Upper lobe of right lung (tissue), 1 donor: ENCODE results near the gene RTL5. TPM values are rescaled to one million over a fixed set of nuclear protein-coding genes. Genes with fewer than 3 reads are reported as not detected.

Experiments
- ATAC-seq: fragments of 200-7000 bp; cut with Tn5 transposase; one replicate; pipeline ENCODE4 v1.9.1; 2020; ENCODE audit warnings: mild to moderate bottlenecking, moderate library complexity
- DNase-seq: peaks from one replicate; pipeline ENCODE4 v3.0.0-alpha.2; 2020
- H3K27ac ChIP-seq: fragments of 200-600 bp; one replicate; pipeline ENCODE4 v1.8.0; 2022
- H3K27me3 ChIP-seq: fragments of 200-600 bp; one replicate; pipeline ENCODE4 v1.8.0; 2022; ENCODE audit warnings: mild to moderate bottlenecking
- H3K36me3 ChIP-seq: fragments of 200-600 bp; one replicate; pipeline ENCODE4 v1.8.0; 2022
- H3K4me1 ChIP-seq: fragments of 200-600 bp; one replicate; pipeline ENCODE4 v1.8.0; 2022
- H3K4me3 ChIP-seq: fragments of 200-600 bp; one replicate; pipeline ENCODE4 v1.8.0; 2022; ENCODE audit warnings: mild to moderate bottlenecking
- H3K9me3 ChIP-seq: fragments of 200-600 bp; one replicate; pipeline ENCODE4 v1.8.0; 2022
- intact Hi-C: fragments of 100-400 bp; cut with DNase I; formaldehyde crosslinking; loops from one replicate; pipeline ENCODE4 v1.11.0; 2022
- total RNA-seq: library from RNA; stranded (reverse); fragmentation: NEBNext Ultra II Directional; extraction: Animal tissue kit (Norgen Biotek cat#: 25700); gene quantifications from one replicate; pipeline ENCODE4 v1.2.1, GENCODE V29; 2021
- TF ChIP-seq, protein P1 (sequence below): fragments of 200-600 bp; IDR thresholded peaks from one replicate; pipeline ENCODE4 v1.8.0; 2022; ENCODE audit warnings: antibody characterized with exemption
- donor health status: DM: no; HTN: yes; CAD: no; lungs with severe emphysema.

The RTL5 gene
- total RNA-seq, 1 donor from 2014 or later = 9.2 TPM

DNA sequence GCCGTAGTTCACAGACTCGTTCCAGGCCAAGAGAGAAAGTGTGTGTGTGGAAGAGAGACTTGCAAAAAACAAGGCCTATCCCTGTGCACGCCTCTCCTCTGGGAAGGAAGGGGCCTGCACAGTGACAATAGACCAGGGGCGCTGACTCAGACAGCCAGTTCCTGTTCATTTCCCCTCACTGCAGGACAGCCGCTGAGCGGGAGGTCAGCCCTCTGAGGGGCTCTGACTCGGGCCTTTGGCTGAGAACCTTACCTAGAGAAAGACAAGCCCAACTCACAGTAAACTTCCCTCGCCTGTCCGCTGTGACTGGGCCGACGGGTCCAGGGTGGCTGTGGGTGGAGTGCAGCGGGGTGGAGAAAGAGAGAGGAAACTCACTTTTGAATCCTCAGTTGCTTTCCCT, 52.1 kb downstream of the RTL5 start:
- DNase-seq (no peak), ATAC-seq (peak; percentile 63)
- Histone ChIP-seq H3K27ac (peak overlapping the region; percentile 51), H3K4me1 (no peaks in the 10 kb centered on the region), H3K9me3 (no peaks in the 10 kb centered on the region), H3K4me3 (peak overlapping the region; percentile 14), H3K36me3 (no peaks in the 10 kb centered on the region), H3K27me3 (no peaks in the 10 kb centered on the region)
- intact Hi-C loops = no loop called here
- TF ChIP-seq, protein P1, sequence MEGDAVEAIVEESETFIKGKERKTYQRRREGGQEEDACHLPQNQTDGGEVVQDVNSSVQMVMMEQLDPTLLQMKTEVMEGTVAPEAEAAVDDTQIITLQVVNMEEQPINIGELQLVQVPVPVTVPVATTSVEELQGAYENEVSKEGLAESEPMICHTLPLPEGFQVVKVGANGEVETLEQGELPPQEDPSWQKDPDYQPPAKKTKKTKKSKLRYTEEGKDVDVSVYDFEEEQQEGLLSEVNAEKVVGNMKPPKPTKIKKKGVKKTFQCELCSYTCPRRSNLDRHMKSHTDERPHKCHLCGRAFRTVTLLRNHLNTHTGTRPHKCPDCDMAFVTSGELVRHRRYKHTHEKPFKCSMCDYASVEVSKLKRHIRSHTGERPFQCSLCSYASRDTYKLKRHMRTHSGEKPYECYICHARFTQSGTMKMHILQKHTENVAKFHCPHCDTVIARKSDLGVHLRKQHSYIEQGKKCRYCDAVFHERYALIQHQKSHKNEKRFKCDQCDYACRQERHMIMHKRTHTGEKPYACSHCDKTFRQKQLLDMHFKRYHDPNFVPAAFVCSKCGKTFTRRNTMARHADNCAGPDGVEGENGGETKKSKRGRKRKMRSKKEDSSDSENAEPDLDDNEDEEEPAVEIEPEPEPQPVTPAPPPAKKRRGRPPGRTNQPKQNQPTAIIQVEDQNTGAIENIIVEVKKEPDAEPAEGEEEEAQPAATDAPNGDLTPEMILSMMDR = no peak

DNA sequence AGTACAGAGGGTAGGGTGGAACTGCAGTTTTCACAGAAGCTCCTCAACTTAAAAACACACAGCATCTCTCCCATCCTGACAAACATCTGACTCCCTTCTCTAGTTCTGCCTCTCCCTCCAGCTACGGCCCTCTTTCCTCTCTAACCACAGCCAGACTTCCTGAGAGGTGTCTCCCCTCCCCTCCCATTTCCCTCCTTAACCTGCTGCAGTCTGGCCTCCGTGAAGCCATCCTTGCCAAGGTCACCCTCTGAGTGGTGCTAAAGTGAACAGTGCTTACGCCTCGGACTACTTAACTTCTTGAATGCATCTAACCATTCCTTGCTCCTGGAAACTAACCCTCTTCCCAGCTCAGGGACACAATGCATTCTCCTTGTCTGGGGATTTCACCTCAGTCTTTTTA, 53.3 kb downstream of the RTL5 start:
- intact Hi-C loops = no loop called here
- Histone ChIP-seq H3K4me3 (no peak overlapping the region), H3K27ac (no peak overlapping the region), H3K27me3 (no peaks in the 10 kb centered on the region), H3K36me3 (no peaks in the 10 kb centered on the region), H3K4me1 (no peaks in the 10 kb centered on the region), H3K9me3 (no peaks in the 10 kb centered on the region)
- ATAC-seq (no peak), DNase-seq (no peak)
- TF ChIP-seq, protein P1 = no peak

Other genes with a start within 250 kb of the RTL5 start
- gene NHSL2, start 221.1 kb downstream of the RTL5 start, total RNA-seq = 17.3 TPM
- gene PIN4, start 49.8 kb upstream of the RTL5 start, total RNA-seq = 8.8 TPM
- gene ERCC6L, start 107.1 kb upstream of the RTL5 start, total RNA-seq = not detected
- gene RPS4X, start 145.3 kb upstream of the RTL5 start, total RNA-seq = 640 TPM
- 0.43 TPM for gene CITED1, start 174.0 kb upstream of the RTL5 start, total RNA-seq